K562 (cell line): Measurements from ENCODE around the gene SH3BGRL3. TPM values are rescaled to one million over a fixed set of nuclear protein-coding genes. Genes with fewer than 3 reads are reported as not detected.

Experiments
- CBX1 ChIP-seq: sonication (generic); IDR thresholded peaks from 2 replicates; pipeline ENCODE4 v1.6.1; 2016; ENCODE audit warnings: antibody characterized with exemption, low read depth, mild to moderate bottlenecking
- CEBPG ChIP-seq, 3 experiments: fragments of 200-800 bp in 1 of 3; sonication (Bioruptor generic) in 1 of 3; sonication (generic) in 1 of 3; formaldehyde crosslinking in 1 of 3; IDR thresholded peaks in 2 of 3; conservative IDR thresholded peaks in 1 of 3; 2 replicates each; pipeline versions ENCODE4 v1.6.1 to v1.8.0; 2016 to 2022; ENCODE audit warnings: missing compliant biosample characterization in 2 of 3, missing genetic modification characterization in 2 of 3, mild to moderate bottlenecking in 1 of 3, missing genetic modification reagents in 1 of 3
- CEBPZ ChIP-seq: fragments of 150-350 bp; IDR thresholded peaks from 2 replicates; pipeline ENCODE4 v1.6.1; 2014; ENCODE audit warnings: low read depth, mild to moderate bottlenecking, low read length, borderline replicate concordance
- CHD2 ChIP-seq: IDR thresholded peaks from 2 replicates; pipeline ENCODE4 v1.6.1; 2011; ENCODE audit warnings: low read depth, low read length
- DPF2 ChIP-seq: fragments of 450-650 bp; IDR thresholded peaks from 2 replicates; pipeline ENCODE4 v1.6.1; 2016
- FOXJ2 ChIP-seq: fragments of 200-800 bp; sonication (Bioruptor generic); IDR thresholded peaks from 2 replicates; pipeline ENCODE4 v1.6.1; 2016; ENCODE audit warnings: missing genetic modification characterization, missing compliant biosample characterization
- HDAC3 ChIP-seq: fragments of 450-650 bp; IDR thresholded peaks from 2 replicates; pipeline ENCODE4 v1.6.1; 2018; ENCODE audit warnings: borderline replicate concordance, mild to moderate bottlenecking, moderate library complexity; ENCODE audit not compliant: partially characterized antibody
- HMGN3 ChIP-seq: IDR thresholded peaks from 2 replicates; pipeline ENCODE4 v1.6.1; 2011; ENCODE audit warnings: borderline replicate concordance, low read depth, mild to moderate bottlenecking, mixed read lengths, low read length; ENCODE audit not compliant: insufficient read length; ENCODE audit errors: extremely low read depth
- NCOA4 ChIP-seq: fragments of 450-650 bp; IDR thresholded peaks from 2 replicates; pipeline ENCODE4 v1.6.1; 2018; ENCODE audit warnings: mild to moderate bottlenecking; ENCODE audit not compliant: partially characterized antibody
- PCBP2 ChIP-seq: fragments of 200-400 bp; formaldehyde crosslinking; IDR thresholded peaks from 2 replicates; pipeline ENCODE4 v1.6.1; 2018; ENCODE audit warnings: low read length, low read depth, mild to moderate bottlenecking, moderate library complexity; ENCODE audit not compliant: poor library complexity, severe bottlenecking
- PREB ChIP-seq: sonication (generic); formaldehyde crosslinking; IDR thresholded peaks from 2 replicates; pipeline ENCODE4 v1.8.1; 2023; ENCODE audit warnings: mild to moderate bottlenecking, missing genetic modification reagents
- THRB ChIP-seq: fragments of 450-650 bp; formaldehyde crosslinking; conservative IDR thresholded peaks from 2 replicates; pipeline ENCODE4 v1.4.0; 2022; ENCODE audit warnings: mild to moderate bottlenecking, missing genetic modification characterization
- ZNF717 ChIP-seq: fragments of 250-450 bp; sonication (Bioruptor Pico); IDR thresholded peaks from 2 replicates; pipeline ENCODE4 v1.5.0; 2021
- ZNF76 ChIP-seq: fragments of 250-450 bp; sonication (Bioruptor Pico); IDR thresholded peaks from 2 replicates; pipeline ENCODE4 v1.4.0; 2020; ENCODE audit warnings: mild to moderate bottlenecking, moderate library complexity, borderline replicate concordance
- polyA plus RNA-seq, 8 experiments: library from polyadenylated mRNA; depleted of rRNA in 4 of 8; stranded (reverse) in 5 of 8; unstranded in 3 of 8; fragments of >200 nt; fragmentation: Nextera tagmentation in 2 of 8; fragmentation: Illumina TruSeq in 1 of 8; extraction: Ambion mirVana in 2 of 8; extraction: Trizol in 1 of 8; gene quantifications; 2 replicates each; pipeline versions ENCODE4 v1.2.1 to v1.2.3, GENCODE V29; 2011 to 2014; ENCODE audit warnings: inconsistent platforms in 1 of 8, missing spikeins in 1 of 8
- total RNA-seq, 7 experiments: library from RNA; depleted of rRNA in 6 of 7; stranded (reverse); fragments of >200 nt in 6 of 7; fragmentation: Illumina TruSeq in 2 of 7; extraction: Trizol in 2 of 7; gene quantifications; 2 replicates each; pipeline versions ENCODE4 v1.2.1 to v1.2.3, GENCODE V29; 2011 to 2021; ENCODE audit warnings: low replicate concordance in 1 of 7
- TF ChIP-seq, protein P1 (sequence below): fragments of 250-450 bp; sonication (Bioruptor Pico); IDR thresholded peaks from 2 replicates; pipeline ENCODE4 v1.4.0; 2020; ENCODE audit warnings: mild to moderate bottlenecking, moderate library complexity, borderline replicate concordance
- TF ChIP-seq, protein P2 (sequence below): IDR thresholded peaks from 2 replicates; pipeline ENCODE4 v1.6.1; 2014; ENCODE audit warnings: antibody characterized with exemption

Gene SH3BGRL3
- total and polyA plus RNA-seq, 9 of the 15 experiments (the other 6 are each of a cell fraction or from before 2014, with no cell fraction given): 30.3 to 140 (median 54.2) TPM

- TF ChIP-seq ZNF717 (CRISPR knock-in tag) (no peak; the same call in 1 of the 2 replicates), CEBPZ (no peak), CEBPG (CRISPR knock-in tag; IDR thresholded peaks at IDR 0.05) (no peak), CEBPG (tag; conservative IDR thresholded peaks at IDR 0.05 in 1 of 2, IDR thresholded peaks at IDR 0.05 in 1 of 2) (peak; percentile 24 to 75; a peak in 3 of 4 replicates), DPF2 (peak; percentile 99), PREB (CRISPR knock-in tag) (no peak), FOXJ2 (tag) (no peak), CBX1 (peak; percentile 73), NCOA4 (no peak), PCBP2 (no peak), HDAC3 (no peak), ZNF76 (CRISPR knock-in tag) (no peak; the same call in 1 of the 2 replicates), HMGN3 (no peak), CHD2 (peak; percentile 22; the same call in 1 of the 2 replicates), THRB (CRISPR knock-in tag) (peak; percentile 8; the same call in 1 of the 2 replicates)
- TF ChIP-seq, protein P1, sequence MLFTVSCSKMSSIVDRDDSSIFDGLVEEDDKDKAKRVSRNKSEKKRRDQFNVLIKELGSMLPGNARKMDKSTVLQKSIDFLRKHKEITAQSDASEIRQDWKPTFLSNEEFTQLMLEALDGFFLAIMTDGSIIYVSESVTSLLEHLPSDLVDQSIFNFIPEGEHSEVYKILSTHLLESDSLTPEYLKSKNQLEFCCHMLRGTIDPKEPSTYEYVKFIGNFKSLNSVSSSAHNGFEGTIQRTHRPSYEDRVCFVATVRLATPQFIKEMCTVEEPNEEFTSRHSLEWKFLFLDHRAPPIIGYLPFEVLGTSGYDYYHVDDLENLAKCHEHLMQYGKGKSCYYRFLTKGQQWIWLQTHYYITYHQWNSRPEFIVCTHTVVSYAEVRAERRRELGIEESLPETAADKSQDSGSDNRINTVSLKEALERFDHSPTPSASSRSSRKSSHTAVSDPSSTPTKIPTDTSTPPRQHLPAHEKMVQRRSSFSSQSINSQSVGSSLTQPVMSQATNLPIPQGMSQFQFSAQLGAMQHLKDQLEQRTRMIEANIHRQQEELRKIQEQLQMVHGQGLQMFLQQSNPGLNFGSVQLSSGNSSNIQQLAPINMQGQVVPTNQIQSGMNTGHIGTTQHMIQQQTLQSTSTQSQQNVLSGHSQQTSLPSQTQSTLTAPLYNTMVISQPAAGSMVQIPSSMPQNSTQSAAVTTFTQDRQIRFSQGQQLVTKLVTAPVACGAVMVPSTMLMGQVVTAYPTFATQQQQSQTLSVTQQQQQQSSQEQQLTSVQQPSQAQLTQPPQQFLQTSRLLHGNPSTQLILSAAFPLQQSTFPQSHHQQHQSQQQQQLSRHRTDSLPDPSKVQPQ (CRISPR knock-in tag): no peak
- TF ChIP-seq, protein P2, sequence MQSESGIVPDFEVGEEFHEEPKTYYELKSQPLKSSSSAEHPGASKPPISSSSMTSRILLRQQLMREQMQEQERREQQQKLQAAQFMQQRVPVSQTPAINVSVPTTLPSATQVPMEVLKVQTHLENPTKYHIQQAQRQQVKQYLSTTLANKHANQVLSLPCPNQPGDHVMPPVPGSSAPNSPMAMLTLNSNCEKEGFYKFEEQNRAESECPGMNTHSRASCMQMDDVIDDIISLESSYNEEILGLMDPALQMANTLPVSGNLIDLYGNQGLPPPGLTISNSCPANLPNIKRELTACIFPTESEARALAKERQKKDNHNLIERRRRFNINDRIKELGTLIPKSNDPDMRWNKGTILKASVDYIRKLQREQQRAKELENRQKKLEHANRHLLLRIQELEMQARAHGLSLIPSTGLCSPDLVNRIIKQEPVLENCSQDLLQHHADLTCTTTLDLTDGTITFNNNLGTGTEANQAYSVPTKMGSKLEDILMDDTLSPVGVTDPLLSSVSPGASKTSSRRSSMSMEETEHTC: peak; percentile 87
Observed at GRCh38 chr1:26284597-26285347, 4.9 kb downstream of the SH3BGRL3 start (continued).
